ENCODE results near the gene DDX56. TPM values are rescaled to one million over a fixed set of nuclear protein-coding genes. Genes with fewer than 3 reads are reported as not detected.

The DDX56 gene
- total and polyA plus RNA-seq, 9 of the 15 experiments (the other 6 are each of a cell fraction or from before 2014, with no cell fraction given) = 33.0 to 145 (median 102) TPM

GRCh38 chr7:44561962-44562621, 11.6 kb downstream of the DDX56 start (continued):
- TF ChIP-seq SMARCE1 (IDR thresholded peaks at IDR 0.05) (peak; percentile 48; the same call in 1 of the 2 replicates), POLR2AphosphoS2 (IDR thresholded peaks at IDR 0.05; ENCODE audit: low read length) (0 out of 2 replicates have a peak, but pooled peaks have one; percentile 60), CTBP1 (IDR thresholded peaks at IDR 0.05; ENCODE audit: borderline replicate concordance) (peak; percentile 81), ZNF324 (CRISPR knock-in tag; IDR thresholded peaks at IDR 0.05) (no peak), CHD1 (IDR thresholded peaks at IDR 0.05; ENCODE audit: low read length) (no peak), ZNF24 (IDR thresholded peaks at IDR 0.05) (no peak), FOXA1 (IDR thresholded peaks at IDR 0.05; ENCODE audit: borderline replicate concordance) (no peak), JUN (IDR thresholded peaks at IDR 0.05; ENCODE audit: borderline replicate concordance, low read depth, low read length) (0 out of 2 replicates have a peak, but pooled peaks have one; percentile 31), JUN (CRISPR knock-in tag; IDR thresholded peaks at IDR 0.05; ENCODE audit: borderline replicate concordance) (no peak), PATZ1 (CRISPR knock-in tag; IDR thresholded peaks at IDR 0.05; ENCODE audit: borderline replicate concordance) (no peak), JUND (IDR thresholded peaks at IDR 0.05; ENCODE audit: borderline replicate concordance, low read depth, low read length) (peak; percentile 77; the same call in 1 of the 2 replicates), JUND (tag; IDR thresholded peaks at IDR 0.05; ENCODE audit: borderline replicate concordance, low read depth, low read length) (peak; percentile 71; the same call in 1 of the 3 replicates), ZNF449 (CRISPR knock-in tag; IDR thresholded peaks at IDR 0.05) (no peak), ZNF316 (IDR thresholded peaks at IDR 0.05) (peak; percentile 87), KLF10 (CRISPR knock-in tag; IDR thresholded peaks at IDR 0.05) (no peak), NRF1 (conservative IDR thresholded peaks at IDR 0.05 in 1 of 2, IDR thresholded peaks at IDR 0.05 in 1 of 2) (peak in 1 of 2 experiments; percentile 26; a peak in 1 of 4 replicates), RCOR1 (IDR thresholded peaks at IDR 0.05; ENCODE audit: borderline replicate concordance in 1 of 2, low read depth in 2 of 2, low read length in 2 of 2) (0 out of 4 replicates have a peak, but pooled peaks of 1 of the 2 experiments have one; percentile 35), ZNF224 (CRISPR knock-in tag; IDR thresholded peaks at IDR 0.05) (no peak), HMGXB4 (CRISPR knock-in tag; IDR thresholded peaks at IDR 0.05) (0 out of 2 replicates have a peak, but pooled peaks have one; percentile 23), ZBTB43 (CRISPR knock-in tag; IDR thresholded peaks at IDR 0.05) (no peak), DDX20 (tag; IDR thresholded peaks at IDR 0.05; ENCODE audit: low read depth) (no peak)
